CD14-positive monocyte (primary cell): Measurements from ENCODE around the gene IVL. TPM values are rescaled to one million over a fixed set of nuclear protein-coding genes. Genes with fewer than 3 reads are reported as not detected.
A peak's percentile ranks its signal among the peaks of the same experiment; 100 is the strongest.

ENCODE experiments used
- DNase-seq, 3 donors: peaks; one replicate each; pipeline ENCODE4 v3.0.0-alpha.2; 2011 to 2022
- H2AFZ ChIP-seq: 2 replicates; pipeline ENCODE4 v1.6.0; 2012; ENCODE audit warnings: mild to moderate bottlenecking, low read depth, low read length, inconsistent platforms; ENCODE audit not compliant: insufficient read depth, poor library complexity, severe bottlenecking
- H3K27ac ChIP-seq, 2 donors: 1 replicate in 1 of 2; 2 replicates in 1 of 2; pipeline ENCODE4 v1.5.1; 2012 to 2013; ENCODE audit warnings: low read length in 2 of 2, control low read depth in 1 of 2, inconsistent platforms in 1 of 2, low read depth in 1 of 2, mild to moderate bottlenecking in 1 of 2
- H3K27me3 ChIP-seq, 2 donors: one replicate each; pipeline versions ENCODE4 v1.6.0 to v1.6.1; 2011 to 2013; ENCODE audit warnings: low read length in 2 of 2; ENCODE audit not compliant: control insufficient read depth in 2 of 2, insufficient read depth in 2 of 2
- H3K36me3 ChIP-seq, 2 donors: replicated peaks in 1 of 2; 1 replicate in 1 of 2; 2 replicates in 1 of 2; pipeline versions ENCODE4 v1.5.1 to v1.6.1; 2012 to 2013; ENCODE audit warnings: low read length in 2 of 2, control low read depth in 1 of 2, inconsistent platforms in 1 of 2, mild to moderate bottlenecking in 1 of 2; ENCODE audit not compliant: insufficient read depth in 2 of 2, control insufficient read depth in 1 of 2
- H3K4me1 ChIP-seq, 2 donors: 1 replicate in 1 of 2; 2 replicates in 1 of 2; pipeline versions ENCODE4 v1.5.1 to v1.6.1; 2012 to 2013; ENCODE audit warnings: low read length in 2 of 2, control low read depth in 1 of 2, inconsistent platforms in 1 of 2, mild to moderate bottlenecking in 1 of 2, moderate library complexity in 1 of 2; ENCODE audit not compliant: insufficient read depth in 2 of 2, control insufficient read depth in 1 of 2
- H3K4me2 ChIP-seq: replicated peaks from 2 replicates; pipeline ENCODE3; 2012; ENCODE audit warnings: low read length, moderate library complexity, mild to moderate bottlenecking; ENCODE audit not compliant: poor library complexity, severe bottlenecking; ENCODE audit errors: extremely low read depth
- H3K4me3 ChIP-seq, 3 experiments: fragments of 200-600 bp in 1 of 3; sonication (generic) in 1 of 3; replicated peaks in 1 of 3; 1 replicate in 2 of 3; 2 replicates in 1 of 3; pipeline ENCODE4 v1.5.1; 2011 to 2013; ENCODE audit warnings: low read length in 3 of 3, mild to moderate bottlenecking in 3 of 3, control low read depth in 2 of 3, low read depth in 2 of 3, inconsistent platforms in 1 of 3, moderate library complexity in 1 of 3
- H3K79me2 ChIP-seq: 2 replicates; pipeline ENCODE4 v1.6.0; 2012; ENCODE audit warnings: mild to moderate bottlenecking, control low read depth, inconsistent platforms, low read length, moderate library complexity; ENCODE audit not compliant: insufficient read depth
- H3K9ac ChIP-seq: 2 replicates; pipeline ENCODE4 v1.6.0; 2017; ENCODE audit warnings: low read length, mild to moderate bottlenecking; ENCODE audit not compliant: insufficient read depth, poor library complexity, severe bottlenecking
- H3K9me3 ChIP-seq, 2 donors: replicated peaks in 1 of 2; 1 replicate in 1 of 2; 2 replicates in 1 of 2; pipeline versions ENCODE4 v1.5.1 to v1.6.1; 2012 to 2013; ENCODE audit warnings: low read length in 2 of 2, control low read depth in 1 of 2; ENCODE audit not compliant: control insufficient read depth in 1 of 2, insufficient read depth in 1 of 2
- H4K20me1 ChIP-seq: 2 replicates; pipeline ENCODE4 v1.6.0; 2012; ENCODE audit warnings: mild to moderate bottlenecking, low read length, control low read depth, moderate library complexity; ENCODE audit not compliant: insufficient read depth
- H3K27ac Mint-ChIP-seq, 7 donors: one replicate each; pipeline ENCODE4 v1.8.0; 2020; ENCODE audit warnings: mild to moderate bottlenecking in 7 of 7, mixed read lengths in 7 of 7, moderate library complexity in 6 of 7, inconsistent platforms in 2 of 7
- H3K27me3 Mint-ChIP-seq, 3 donors: one replicate each; pipeline ENCODE4 v1.8.0; 2021 to 2022; ENCODE audit warnings: low read depth in 3 of 3, mild to moderate bottlenecking in 3 of 3, mixed read lengths in 3 of 3, moderate library complexity in 3 of 3, inconsistent platforms in 1 of 3
- H3K36me3 Mint-ChIP-seq, 2 donors: one replicate each; pipeline ENCODE4 v1.8.0; 2020; ENCODE audit warnings: mixed read lengths in 2 of 2, inconsistent platforms in 1 of 2, mild to moderate bottlenecking in 1 of 2
- H3K4me1 Mint-ChIP-seq: one replicate; pipeline ENCODE4 v1.8.0; 2020; ENCODE audit warnings: mild to moderate bottlenecking, mixed read lengths
- H3K4me3 Mint-ChIP-seq, 2 donors: one replicate each; pipeline ENCODE4 v1.8.0; 2020; ENCODE audit warnings: mild to moderate bottlenecking in 2 of 2, mixed read lengths in 2 of 2, moderate library complexity in 1 of 2
- H3K9me3 Mint-ChIP-seq, 7 donors: one replicate each; pipeline ENCODE4 v1.8.0; 2020 to 2022; ENCODE audit warnings: mixed read lengths in 7 of 7, mild to moderate bottlenecking in 6 of 7, moderate library complexity in 6 of 7, inconsistent platforms in 2 of 7
- WGBS: methylation state at CpG from one replicate; pipeline ENCODE4 v1.1.5; 2013; ENCODE audit warnings: missing lambda C conversion rate; ENCODE audit not compliant: insufficient coverage; 5-methylcytosine and 5-hydroxymethylcytosine counted together
- intact Hi-C, 2 donors: fragments of 100-400 bp; cut with micrococcal nuclease; formaldehyde crosslinking; loops; one replicate each; pipeline versions ENCODE4 v1.15.0 to v1.15.1; 2023
- polyA plus RNA-seq, 3 donors: library from polyadenylated mRNA; depleted of rRNA in 1 of 3; unstranded in 2 of 3; stranded (reverse) in 1 of 3; fragments of 300-500 nt in 2 of 3; fragments of >200 nt in 1 of 3; fragmentation: Illumina TruSeq in 2 of 3; gene quantifications; 1 replicate in 2 of 3; 2 replicates in 1 of 3; pipeline ENCODE4 v1.2.3, GENCODE V29; 2012 to 2021
- TF ChIP-seq, protein P1 (sequence below): fragments of 200-600 bp; IDR thresholded peaks from one replicate; pipeline ENCODE4 v1.8.0; 2022; ENCODE audit warnings: antibody characterized with exemption, mild to moderate bottlenecking

Gene IVL
- polyA plus RNA-seq, 3 donors = not detected

DNA sequence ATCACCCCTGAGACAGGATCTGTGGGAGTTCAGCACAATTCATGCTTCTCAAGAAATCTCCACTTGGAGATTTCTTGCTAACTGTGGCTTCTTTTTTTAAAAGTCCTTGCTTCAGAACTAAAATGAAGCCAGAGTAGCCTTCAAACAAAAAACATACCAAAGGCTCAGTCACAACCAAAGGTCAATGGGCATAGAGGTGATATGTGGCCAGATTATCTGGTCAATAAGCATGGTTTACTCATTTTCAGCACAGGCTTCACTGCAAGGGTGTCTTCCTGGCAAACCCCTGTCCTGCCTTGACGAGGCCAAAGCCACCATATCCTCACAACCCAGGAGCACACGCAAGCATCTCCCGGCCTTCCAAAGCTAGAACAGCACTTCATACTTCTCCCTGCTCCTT is 50.9 kb downstream of the IVL start:
- TF ChIP-seq, protein P1, sequence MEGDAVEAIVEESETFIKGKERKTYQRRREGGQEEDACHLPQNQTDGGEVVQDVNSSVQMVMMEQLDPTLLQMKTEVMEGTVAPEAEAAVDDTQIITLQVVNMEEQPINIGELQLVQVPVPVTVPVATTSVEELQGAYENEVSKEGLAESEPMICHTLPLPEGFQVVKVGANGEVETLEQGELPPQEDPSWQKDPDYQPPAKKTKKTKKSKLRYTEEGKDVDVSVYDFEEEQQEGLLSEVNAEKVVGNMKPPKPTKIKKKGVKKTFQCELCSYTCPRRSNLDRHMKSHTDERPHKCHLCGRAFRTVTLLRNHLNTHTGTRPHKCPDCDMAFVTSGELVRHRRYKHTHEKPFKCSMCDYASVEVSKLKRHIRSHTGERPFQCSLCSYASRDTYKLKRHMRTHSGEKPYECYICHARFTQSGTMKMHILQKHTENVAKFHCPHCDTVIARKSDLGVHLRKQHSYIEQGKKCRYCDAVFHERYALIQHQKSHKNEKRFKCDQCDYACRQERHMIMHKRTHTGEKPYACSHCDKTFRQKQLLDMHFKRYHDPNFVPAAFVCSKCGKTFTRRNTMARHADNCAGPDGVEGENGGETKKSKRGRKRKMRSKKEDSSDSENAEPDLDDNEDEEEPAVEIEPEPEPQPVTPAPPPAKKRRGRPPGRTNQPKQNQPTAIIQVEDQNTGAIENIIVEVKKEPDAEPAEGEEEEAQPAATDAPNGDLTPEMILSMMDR = no peak
- no peak overlapping the region for H3K27ac ChIP-seq
- Mint-ChIP-seq H3K9me3 (peaks cover 0 to 2% (median 0%) of the 10 kb centered on the region in 7 donors), H3K36me3 (no peaks in the 10 kb centered on the region), H3K4me3 (no peak overlapping the region), H3K27me3 (peaks cover 1 to 9% (median 4%) of the 10 kb centered on the region in 3 donors), H3K27ac (no peak overlapping the region), H3K4me1 (no peaks in the 10 kb centered on the region)
- no peaks in the 10 kb centered on the region for H4K20me1 ChIP-seq
- H3K4me3 ChIP-seq = no peak overlapping the region
- H3K79me2 ChIP-seq = no peaks in the 10 kb centered on the region
- H3K36me3 ChIP-seq = no peaks in the 10 kb centered on the region
- WGBS = no CpG with 5 or more reads among the region's 3 CpGs
- H3K27me3 ChIP-seq = no peaks in the 10 kb centered on the region
- no peak overlapping the region for H3K4me2 ChIP-seq
- no peaks in the 10 kb centered on the region for H3K9me3 ChIP-seq
- DNase-seq = no peak
- H3K4me1 ChIP-seq = no peaks in the 10 kb centered on the region
- intact Hi-C loops = no loop called here
- no peak overlapping the region for H2AFZ ChIP-seq
- no peak overlapping the region for H3K9ac ChIP-seq

DNA sequence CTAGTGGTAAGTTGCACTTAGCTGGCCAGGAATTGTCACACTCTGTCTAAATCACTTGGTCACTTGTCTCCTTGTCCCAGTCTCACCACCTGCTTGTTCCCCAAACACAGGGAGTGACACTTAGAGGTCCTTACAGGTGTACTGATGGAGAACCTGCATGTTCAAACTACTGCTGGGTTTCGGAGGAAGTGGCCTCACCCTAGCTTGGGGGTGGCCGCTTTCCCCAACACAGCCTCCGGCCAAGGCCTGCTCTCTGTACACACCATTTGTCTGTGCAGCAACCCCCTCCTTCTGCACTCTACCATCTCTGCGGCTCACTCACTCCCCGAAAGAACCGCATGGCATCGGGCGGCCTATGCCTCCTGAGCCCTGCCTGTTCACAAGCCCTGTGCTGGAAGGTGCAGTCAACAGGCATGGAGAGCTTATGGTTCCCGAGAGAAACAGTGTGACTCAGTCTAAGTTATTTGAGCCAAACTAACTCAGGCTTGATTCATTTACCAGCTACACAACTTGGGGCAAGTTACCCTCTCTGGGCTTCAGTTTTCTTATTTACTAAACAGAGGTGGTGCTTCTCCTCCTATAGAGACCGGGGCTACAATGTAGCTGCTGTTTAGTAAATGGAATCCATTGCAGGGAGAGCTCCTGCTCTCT is 51.6 kb downstream of the IVL start:
- Histone ChIP-seq H3K9ac (no peak overlapping the region), H3K27me3 (no peaks in the 10 kb centered on the region), H2AFZ (no peak overlapping the region), H3K9me3 (no peaks in the 10 kb centered on the region), H3K4me2 (no peak overlapping the region), H3K79me2 (no peaks in the 10 kb centered on the region), H3K36me3 (no peaks in the 10 kb centered on the region), H3K27ac (no peak overlapping the region), H3K4me3 (no peak overlapping the region), H3K4me1 (no peaks in the 10 kb centered on the region), H4K20me1 (no peaks in the 10 kb centered on the region)
- peaks cover 1 to 9% (median 4%) of the 10 kb centered on the region in 3 donors for H3K27me3 Mint-ChIP-seq
- H3K4me3 Mint-ChIP-seq = no peak overlapping the region
- no peaks in the 10 kb centered on the region for H3K36me3 Mint-ChIP-seq
- peak overlapping the region in 1 of 7 donors; percentile 45 for H3K27ac Mint-ChIP-seq
- intact Hi-C loops = no loop called here
- TF ChIP-seq, protein P1 = no peak
- no peak for DNase-seq
- peaks cover 0 to 2% (median 0%) of the 10 kb centered on the region in 7 donors for H3K9me3 Mint-ChIP-seq
- 94% methylated on average over 9 of the region's 10 CpGs for WGBS
- H3K4me1 Mint-ChIP-seq = no peaks in the 10 kb centered on the region
